Activated T-helper 1 cell treated with anti-CD3 and anti-CD28 coated beads, Interleukin-2, amount 50 U/mL, for 16 hours (primary cell): ENCODE results near the gene SMTN.
"Not testable (repeated sequence)": the region's sequence is repeated elsewhere in the genome, so short reads cannot be mapped to it uniquely, and the experiment has no call there.

Experiments
- DNase-seq, 2 donors: peaks; one replicate each; pipeline ENCODE4 v3.0.0-alpha.2; 2020; ENCODE audit warnings: low read depth in 1 of 2, low spot score in 1 of 2

Gene SMTN

DNA sequence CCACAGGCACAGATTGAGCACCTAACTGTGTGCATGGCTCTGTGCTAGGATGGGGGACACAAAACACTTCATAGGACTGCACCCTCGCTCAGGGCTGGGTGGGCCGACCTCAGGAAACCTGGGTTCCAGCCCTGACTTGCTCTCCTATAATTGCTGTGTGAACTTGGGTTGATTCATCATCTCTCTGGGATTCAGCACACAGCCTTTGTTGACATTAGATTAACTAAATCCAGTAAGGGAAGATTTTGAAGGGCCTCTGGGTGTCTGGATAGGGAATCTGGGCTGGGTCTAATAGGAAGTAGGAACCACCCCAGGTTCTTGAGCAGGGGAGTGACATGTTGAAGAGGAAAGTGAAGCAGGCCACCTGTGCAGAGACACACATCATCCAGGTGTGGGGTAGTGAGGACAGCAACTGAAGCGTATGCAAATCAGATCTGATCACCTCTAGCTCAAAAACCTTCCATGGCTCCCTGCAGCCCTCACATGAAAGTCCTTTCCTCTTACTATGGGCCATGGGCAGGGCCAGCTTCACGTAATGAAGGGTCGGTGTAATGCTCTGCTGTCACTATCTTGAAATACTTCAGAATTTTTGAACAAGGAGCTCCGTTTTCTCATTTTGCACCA, 11.3 kb upstream of the SMTN start:
- DNase-seq: not testable (repeated sequence)

DNA sequence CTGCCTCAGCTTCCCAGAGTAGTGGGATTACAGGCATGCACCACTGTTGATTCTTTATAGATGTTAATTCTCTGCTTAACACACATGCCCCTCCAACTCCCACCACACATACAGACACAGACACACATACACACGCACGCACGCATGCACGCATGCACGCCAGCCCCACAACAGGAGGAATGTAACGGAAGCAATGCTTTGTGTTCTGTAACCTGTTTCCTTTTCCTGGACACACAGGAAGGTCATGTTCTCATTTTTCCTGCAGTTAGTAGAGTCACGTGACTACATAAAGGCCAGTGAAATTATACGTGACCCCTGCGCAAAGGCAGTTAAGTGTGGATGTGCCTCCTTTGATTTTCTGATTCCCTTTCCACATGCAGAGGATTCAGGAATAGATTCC, 8.0 kb upstream of the SMTN start:
- not testable (repeated sequence) for DNase-seq

DNA sequence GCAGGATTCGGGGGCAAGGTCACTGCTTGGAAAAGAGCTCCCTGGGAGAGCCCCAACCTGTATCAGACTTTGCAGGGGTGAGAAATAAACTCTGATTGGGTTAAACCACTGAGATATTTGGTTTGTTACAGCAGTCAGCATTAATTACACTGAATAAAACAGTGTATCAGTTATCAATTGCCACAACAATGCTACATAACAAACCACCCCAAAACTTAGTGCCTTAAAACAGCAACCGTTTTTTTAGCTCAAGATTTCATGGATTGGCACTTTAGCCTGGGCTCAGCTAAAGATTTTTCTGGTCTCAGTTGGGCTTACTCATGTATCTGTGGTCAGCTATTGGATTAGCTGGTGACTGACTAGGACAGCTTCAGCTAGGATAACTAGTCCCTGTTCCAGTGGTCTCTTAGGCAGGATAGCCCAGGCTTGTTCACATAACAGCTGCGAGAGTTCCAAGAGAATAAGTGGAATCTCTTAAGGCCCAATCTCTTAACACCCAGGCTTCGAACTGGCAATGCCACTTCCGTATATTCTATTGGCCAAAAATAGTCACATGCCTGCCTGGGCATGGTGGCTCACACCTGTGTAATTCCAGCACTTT, 7.5 kb upstream of the SMTN start:
- DNase-seq: not testable (repeated sequence)

DNA sequence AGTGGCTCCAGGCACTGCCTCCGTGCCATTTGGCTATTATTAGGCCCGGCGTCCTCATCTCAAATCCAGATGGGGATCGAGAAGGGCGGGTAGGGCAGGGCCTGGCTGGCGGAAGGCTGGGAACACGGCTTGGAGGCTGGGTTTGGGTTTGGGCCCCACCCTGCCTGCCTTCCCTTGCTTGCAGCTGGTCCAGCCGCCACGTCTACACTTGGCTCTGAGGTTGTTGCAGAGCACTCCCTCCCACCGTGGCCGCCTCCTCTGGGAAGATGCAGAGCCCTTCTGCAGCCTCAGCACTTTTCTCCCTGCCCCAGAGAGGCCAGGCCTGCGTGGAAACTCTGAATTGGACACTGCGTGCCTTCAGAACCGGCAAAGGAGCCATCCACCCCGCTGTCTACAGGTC, 5.2 kb upstream of the SMTN start:
- DNase-seq: no peak

DNA sequence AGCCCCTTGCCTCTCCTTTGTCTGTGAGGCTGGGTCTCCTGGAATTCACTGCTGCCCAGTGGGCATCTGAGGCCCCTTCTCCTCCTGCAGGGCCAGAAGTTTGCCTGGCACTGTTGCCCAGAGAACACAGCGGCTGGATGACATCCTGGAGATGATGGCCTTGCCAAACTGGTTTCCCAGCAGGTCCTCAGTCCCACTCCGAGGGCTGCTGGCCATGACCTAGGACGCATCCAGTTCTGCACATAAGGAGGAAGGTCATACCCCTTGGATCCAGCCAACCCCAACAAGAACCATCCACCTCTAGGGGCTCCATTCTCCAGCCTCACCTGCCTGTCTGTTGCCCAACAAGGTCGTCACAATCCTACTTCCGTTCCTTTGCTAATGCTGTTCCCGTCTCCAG, 3.4 kb upstream of the SMTN start:
- no peak for DNase-seq

DNA sequence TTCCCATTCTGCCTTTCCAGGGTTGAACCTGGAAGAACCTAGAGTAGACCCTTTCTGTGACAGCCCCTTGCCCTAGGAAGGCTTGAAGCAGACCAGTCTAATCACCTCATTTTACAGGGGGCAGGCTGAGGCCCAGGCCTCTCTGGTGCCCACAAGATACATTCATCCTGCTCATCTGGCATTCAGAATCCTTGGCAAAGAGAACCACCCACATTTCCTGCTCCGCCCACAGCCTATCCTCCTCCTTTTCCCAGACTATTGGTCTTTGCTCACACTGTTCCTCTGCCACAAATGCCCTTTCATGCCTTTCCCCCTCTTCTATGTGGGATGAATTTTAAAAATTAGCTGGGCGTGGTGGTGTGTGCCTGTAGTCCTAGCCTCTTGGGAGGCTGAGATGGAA, 2.7 kb upstream of the SMTN start:
- DNase-seq: not testable (repeated sequence)

DNA sequence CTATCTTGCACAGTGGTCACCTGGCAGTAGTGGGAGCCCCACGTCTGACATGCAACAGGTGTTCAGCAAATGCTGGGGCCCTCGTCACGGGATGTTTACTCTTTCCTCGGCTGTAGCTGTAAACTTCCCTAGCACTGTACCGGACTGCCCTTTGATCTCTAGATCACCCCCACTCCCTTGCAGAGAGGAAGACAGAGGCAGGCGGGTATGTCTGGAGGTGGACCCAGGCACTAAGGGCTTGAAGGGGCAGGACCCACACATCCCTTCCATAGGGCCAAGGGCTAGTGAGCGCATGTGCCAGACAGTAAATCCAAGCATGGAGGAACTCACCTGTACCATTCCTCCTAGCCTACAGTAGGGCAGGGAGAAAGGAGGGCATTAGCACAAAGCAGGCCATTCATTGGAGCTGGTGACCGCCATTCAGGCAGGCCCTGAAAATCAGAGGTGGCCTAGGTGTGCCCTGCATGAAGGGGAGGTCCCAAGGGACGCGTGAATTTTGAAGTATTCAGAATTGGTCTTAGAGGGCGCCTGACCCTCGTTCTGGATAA, 1.9 kb upstream of the SMTN start:
- DNase-seq: no peak

DNA sequence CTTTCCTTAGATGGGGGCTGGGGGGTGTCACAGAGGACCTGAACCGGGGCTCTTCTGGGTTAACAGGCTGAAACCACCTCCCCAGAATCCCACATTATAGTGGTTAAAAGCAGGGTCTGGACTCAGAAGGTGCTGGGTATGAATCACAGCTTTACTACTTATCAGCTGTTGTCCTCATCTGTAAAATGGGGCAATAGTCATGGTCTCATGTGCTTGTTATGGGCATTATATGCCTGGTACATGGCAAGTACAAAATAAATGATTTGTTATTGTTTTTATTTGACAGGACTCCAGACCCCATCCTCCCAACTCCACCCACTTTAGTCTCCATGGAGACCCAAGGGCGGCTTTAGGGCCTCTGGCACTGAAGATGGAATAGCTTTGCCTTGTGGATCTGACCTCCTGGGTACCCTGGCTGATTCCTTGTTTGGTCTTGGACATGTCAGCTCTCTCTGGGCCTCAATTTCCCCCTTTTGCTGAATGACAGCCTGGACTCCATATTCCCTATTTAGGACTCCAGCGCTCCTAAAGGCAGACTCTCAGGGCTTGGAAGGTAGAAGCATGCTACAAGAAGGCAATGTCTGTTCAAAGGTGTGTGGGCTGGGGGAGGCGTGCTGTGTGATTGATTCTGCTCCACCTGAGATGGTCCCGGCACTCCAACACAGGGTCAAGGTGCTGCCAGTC, 812 bp upstream of the SMTN start:
- no peak for DNase-seq

DNA sequence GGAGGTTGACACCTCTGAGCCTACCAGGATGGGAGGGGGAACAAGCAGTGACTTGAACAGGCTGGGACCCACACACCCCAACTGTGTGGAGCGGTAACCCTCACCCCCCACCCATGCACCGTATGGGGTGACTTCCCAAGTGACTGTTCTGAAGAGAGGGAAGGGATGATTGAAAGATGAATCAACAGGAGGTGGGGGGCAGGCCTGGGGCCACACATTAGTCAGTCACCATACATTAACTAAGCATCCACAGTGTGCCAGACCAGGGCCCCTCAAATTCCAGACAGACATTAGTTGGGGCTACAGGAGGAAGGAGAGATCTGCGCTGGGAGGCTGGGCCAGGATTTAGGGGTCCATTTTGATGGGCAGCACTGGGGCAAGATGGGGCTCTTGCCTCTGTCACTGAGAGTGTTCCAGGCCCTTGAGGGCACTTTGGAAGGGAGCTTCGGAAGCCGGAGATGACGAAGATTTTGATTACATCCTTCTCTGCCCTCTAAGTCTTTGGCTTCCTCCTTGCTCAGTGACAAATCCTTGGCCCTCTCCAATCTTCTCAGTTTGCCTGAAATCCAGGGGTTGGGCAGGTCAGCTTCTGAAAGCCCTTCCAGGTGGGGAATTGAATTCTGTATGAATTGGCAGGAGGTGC, 966 bp downstream of the SMTN start:
- DNase-seq: no peak

DNA sequence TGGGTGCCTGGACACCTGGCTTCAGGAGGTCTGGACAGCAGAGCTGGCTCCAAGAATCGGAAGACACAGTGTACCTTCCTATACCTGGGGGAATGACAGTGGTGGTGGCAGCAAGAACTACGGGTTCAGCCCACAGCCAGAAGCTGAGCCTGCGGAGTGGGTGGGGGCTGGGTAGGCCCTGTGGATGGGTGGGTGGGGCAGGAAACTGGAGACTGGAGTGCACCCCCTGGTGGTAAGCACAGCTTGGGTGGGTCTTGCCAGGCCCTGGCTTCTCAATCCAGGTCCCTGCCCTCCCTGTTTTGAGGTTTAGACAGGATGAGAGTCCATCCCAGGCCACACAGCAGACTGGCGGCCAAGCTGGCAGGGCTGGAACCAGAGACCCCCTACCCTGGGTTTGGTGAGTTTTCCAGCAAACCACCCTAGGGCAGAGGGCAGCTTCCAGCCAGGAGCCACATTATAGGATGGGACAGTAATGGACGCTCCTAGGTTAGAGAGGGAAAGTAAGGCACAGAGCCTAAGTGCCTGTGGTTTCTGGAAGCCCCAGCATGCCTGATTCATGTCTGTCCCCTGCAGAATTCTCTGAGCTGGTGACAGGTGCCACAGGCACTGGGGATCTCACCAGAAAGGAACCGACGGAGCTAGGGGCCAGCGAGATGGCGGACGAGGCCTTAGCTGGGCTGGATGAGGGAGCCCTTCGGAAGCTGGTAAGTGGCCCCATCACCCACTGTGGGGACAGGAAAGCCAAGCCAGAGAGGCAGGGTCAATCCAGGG, 1.7 kb downstream of the SMTN start:
- DNase-seq: no peak

DNA sequence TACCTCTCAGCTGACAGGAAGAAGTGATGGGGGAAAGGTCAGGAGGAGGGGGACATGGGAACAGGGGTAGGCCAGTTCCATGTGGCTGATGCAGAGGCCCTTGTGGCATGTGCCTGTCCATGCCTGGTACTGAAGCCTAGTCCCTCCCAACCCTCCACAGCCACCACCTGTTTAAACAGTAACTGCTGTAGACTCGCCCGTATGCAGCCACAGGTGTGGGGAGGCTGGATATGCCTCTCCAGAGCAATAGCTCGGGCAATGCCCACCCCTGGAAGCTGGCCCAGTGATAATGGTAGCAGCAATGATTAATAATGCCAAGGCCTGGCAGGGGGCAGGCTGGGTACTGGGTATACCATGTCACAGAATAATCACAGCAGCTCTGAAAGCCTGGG, 2.3 kb downstream of the SMTN start:
- DNase-seq: no peak

DNA sequence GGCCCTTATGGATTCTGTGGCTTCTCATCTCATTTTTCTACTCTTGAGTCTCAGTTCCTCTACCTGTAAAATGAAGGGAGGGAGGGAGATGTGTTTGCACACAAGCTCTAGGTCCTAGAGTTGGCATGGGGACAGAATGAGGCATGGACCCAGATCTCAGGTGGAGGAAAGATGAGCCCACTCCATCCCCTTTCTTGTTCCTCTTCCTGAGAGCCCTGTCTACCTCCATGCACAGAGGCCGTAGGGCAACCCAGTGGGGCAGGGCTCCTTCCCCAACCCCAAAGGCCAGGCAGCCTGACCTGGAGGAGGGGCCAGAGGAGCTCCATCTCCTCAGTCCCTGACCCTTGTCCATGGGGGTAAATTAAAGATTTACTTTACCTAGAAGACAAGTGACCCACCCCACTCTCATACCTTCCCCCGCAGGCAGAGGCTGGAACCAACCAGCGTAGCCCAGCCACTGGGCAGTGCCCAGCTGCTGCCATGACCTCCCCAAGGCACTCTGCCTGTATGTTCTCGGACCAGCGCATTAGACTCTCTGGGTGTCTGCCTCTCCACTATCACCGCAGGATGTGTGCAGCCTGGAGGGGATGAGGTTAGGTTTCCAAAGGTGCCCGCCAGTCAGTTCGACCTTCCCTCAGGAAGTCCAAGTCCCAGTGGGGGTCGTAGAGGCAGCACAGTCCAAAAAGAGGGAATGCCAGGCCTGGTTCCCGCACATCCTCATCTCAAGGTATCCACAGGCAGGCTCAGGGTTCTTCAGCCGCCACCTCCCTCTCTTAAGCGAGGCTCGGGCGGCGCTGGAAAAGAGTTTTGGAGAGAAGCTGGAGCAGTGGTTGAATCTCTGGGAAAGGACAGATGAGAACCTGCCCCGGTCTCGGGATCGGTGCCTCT, 3.0 kb downstream of the SMTN start:
- DNase-seq: no peak

DNA sequence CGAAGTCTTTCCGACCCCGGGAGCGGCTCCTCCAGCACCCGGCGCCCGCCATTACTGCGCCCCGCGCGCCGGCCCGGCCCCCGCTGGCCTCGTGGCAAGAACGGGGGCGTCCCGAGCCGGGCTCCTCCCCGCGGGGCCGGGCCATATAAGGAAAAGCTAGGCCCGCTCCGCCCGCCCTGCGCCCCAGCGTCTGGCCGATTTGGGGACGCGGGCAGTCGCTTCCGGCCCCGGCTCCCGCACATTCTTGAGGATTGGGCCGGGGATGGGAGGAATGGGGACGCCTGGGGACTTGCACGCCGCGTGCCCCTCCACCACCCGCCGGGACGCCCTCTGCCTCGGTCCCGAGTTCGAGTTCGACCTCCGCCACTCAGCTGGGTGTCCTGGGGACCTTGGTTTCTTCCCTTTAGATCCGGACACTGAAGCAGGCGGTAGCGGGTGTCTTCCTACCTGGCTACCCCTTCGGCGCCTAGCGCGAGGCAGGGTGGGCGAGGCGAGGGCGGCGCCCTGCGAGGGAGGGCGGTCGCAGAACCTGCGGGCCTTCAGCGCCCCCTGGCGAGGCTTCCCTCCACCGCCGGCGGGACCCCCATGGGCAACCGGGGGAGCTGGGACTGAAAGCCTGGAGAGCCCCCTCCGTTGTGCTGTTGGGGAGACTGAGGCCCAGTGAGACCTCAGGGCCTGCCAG, 3.8 kb downstream of the SMTN start:
- peak; percentile 66 to 79 for DNase-seq

DNA sequence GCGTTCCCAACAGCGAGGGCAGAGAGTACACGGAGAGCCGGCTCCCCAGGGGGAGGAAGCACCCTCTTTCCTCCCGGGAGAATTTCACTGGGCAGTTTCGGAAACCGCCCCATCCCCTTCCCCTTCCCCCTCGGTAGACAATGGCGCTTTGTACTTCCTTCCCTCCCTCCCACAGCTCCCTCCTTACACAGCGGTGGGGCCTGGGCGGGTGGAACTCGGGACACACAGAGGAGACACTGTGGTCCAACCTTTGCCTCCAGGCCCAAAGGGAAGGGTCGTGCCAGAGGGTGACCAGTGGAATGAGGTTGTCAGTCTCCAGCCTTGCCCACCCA, 4.3 kb downstream of the SMTN start:
- no peak for DNase-seq

DNA sequence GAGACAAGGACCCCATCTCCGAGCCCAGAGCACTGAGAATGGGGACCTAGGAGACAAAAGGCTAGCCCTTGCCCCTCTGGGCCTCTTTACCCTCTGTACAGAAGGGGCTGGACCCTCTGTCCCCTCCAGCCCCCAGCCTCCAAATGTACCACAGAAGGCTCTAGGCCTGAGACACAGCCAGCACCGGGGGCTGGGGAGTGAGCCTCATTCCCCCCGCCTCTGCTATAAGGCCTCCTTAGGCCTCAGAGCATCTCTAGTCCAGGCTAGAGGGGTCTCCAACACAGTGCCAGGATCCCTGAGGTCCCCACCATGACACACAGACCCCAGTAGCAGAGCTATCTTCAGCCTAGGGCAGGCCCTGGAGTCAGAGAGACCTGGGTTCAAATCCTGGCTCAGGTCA, 4.8 kb downstream of the SMTN start:
- no peak for DNase-seq

DNA sequence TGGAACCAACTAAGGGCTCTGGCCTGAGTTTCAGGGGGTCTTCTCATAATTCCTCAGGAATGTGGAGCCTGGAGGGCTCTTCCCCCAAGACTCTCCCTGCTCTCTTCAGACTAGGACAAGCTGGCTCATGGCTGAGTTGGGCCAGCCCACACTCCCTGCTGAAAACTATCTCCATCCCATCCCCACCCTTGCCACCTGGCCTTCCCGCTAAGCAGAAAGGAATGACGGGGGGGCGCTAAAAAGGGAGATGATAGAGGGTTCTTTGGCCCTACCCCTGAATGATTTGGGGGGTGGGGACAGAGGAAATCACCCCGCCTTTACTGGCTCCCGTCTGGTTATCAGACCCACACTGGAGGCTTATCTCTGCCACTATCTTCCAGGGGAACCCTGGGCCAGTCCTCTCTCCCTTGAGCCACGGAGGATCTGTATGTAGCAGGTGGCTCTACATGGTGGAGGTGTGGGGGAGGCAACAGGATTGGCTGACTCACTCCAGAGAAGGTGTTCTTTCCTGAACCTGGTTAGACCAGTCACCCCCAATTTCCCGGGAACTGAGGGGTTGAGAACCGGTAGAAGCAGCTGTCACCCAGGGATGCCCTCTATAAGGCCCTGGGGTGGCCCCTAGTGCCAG, 5.7 kb downstream of the SMTN start:
- DNase-seq: no peak

DNA sequence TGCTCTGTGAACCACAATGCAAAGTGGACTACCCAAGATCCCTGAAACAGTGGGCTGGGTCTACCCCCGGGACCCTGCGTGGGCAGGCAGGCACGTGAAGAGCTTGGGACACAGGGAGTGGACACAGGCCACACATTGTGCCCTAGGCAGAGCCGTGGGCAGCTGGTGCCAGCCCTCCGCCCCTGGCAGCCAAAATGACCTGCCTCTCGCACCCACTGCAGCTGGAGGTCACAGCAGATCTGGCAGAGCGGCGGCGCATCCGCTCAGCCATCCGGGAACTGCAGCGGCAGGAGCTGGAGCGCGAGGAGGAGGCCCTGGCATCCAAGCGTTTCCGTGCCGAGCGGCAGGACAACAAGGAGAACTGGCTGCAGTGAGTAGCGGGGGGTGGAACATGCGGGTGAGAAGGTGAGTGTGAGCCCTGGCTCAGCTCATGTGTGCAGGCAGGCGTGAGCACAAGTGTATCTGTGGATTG, 6.7 kb downstream of the SMTN start:
- DNase-seq: no peak

DNA sequence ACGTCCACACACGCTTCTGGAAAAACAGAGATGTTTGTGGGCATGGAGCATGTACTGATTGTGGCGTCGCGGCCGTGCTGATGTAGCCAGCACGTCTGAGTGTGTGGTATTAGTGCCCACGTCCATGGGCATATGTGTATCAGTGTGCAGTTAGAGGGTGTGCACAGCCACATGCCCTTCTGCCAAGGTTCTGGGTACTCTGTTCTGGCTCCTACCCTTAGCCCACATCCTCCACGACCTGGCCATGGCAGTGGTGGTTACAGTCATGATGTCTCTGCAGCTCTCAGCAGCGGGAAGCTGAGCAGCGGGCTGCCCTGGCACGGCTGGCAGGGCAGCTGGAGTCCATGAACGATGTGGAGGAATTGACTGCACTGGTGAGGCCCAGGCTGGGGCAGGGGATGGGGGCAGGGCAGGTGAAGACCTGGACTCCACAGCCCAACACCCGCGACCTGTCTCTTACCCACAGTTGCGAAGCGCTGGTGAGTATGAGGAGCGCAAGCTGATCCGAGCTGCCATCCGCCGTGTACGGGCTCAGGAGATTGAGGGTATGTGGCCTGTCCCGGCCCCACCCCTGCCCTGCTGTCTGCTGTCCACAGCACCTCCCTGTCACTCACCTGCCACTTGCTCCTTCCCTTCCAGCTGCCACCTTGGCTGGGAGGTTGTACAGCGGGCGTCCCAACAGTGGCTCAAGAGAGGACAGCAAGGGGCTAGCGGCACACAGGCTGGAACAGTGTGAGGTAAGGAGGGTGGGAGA, 7.3 kb downstream of the SMTN start:
- no peak for DNase-seq
